BJ (cell line): Measurements from ENCODE around the gene DNAJC5. TPM values are rescaled to one million over a fixed set of nuclear protein-coding genes. Genes with fewer than 3 reads are reported as not detected.
"Not testable (repeated sequence)": the region's sequence is repeated elsewhere in the genome, so short reads cannot be mapped to it uniquely, and the experiment has no call there.

ENCODE experiments used
- CTCF ChIA-PET: fragments of 350-600 bp; formaldehyde crosslinking; extraction: SDS; loops from one replicate; lab custom pipeline; 2021; ENCODE audit warnings: antibody characterized with exemption, inconsistent platforms; lab: Yijun Ruan, JAX
- POLR2A ChIA-PET: fragments of 300-600 bp; sonication (Branson Sonifier 250); formaldehyde crosslinking; extraction: SDS; loops from one replicate; lab custom pipeline; 2021; ENCODE audit warnings: antibody characterized with exemption; lab: Charles Lee
- DNase-seq: peaks from one replicate; pipeline ENCODE4 v3.0.0-alpha.2; 2011; ENCODE audit warnings: low read depth
- H3K27me3 ChIP-seq: 2 replicates; pipeline ENCODE4 v1.6.0; 2011; ENCODE audit warnings: low read length; ENCODE audit not compliant: control insufficient read depth, insufficient read depth
- H3K36me3 ChIP-seq: 2 replicates; pipeline ENCODE4 v1.5.1; 2011; ENCODE audit warnings: low read length; ENCODE audit not compliant: control insufficient read depth, insufficient read depth
- H3K4me3 ChIP-seq: 2 replicates; pipeline ENCODE4 v1.5.1; 2011; ENCODE audit warnings: low read depth, mild to moderate bottlenecking, control low read depth, low read length
- CTCF ChIP-seq: IDR thresholded peaks from 2 replicates; pipeline ENCODE4 v1.5.1; 2011; ENCODE audit warnings: low read depth, mild to moderate bottlenecking, control low read depth, inconsistent platforms, low read length, moderate library complexity; ENCODE audit not compliant: insufficient read depth
- polyA plus RNA-seq: library from polyadenylated mRNA; depleted of rRNA; stranded (reverse); fragments of >200 nt; gene quantifications from 2 replicates; pipeline ENCODE4 v1.2.3, GENCODE V29; 2011

DNAJC5 gene
- polyA plus RNA-seq, 1 experiment = 45.6 TPM

- Histone ChIP-seq H3K4me3 (no peak overlapping the region), H3K27me3 (no peaks in the 10 kb centered on the region), H3K36me3 (peaks cover 32% of the 10 kb centered on the region)
- TF ChIP-seq CTCF = no peak
- POLR2A ChIA-PET = no interaction called here
- no peak for DNase-seq
- CTCF ChIA-PET = interaction anchor here (1.3 kb wide), 1 partner anchor 174 kb away, joined by 3 read pairs; no protein-coding TSS in a partner anchor
Measured at GRCh38 chr20:63959699-63960075, 64.8 kb downstream of the DNAJC5 start.

- DNase-seq, H3K4me3 ChIP-seq, CTCF ChIA-PET, POLR2A ChIA-PET, H3K27me3 ChIP-seq: not testable (repeated sequence)
- peaks cover 32% of the 10 kb centered on the region for H3K36me3 ChIP-seq
Measured at GRCh38 chr20:63960654-63961621, 66.0 kb downstream of the DNAJC5 start.

GRCh38 chr20:63961664-63962425 lies 66.9 kb downstream of the DNAJC5 start:
- Histone ChIP-seq H3K4me3 (no peak overlapping the region), H3K27me3 (no peaks in the 10 kb centered on the region), H3K36me3 (peaks cover 38% of the 10 kb centered on the region)
- no peak for TF ChIP-seq CTCF
- DNase-seq = no peak
- POLR2A ChIA-PET = no interaction called here
- CTCF ChIA-PET = interaction anchor here (0.7 kb wide), 1 partner anchor 19 kb away, joined by 3 read pairs; the partner anchor contains the start of gene PRPF6

- peaks cover 40% of the 10 kb centered on the region for H3K36me3 ChIP-seq
- H3K4me3 ChIP-seq = no peak overlapping the region
- ChIA-PET CTCF (no interaction called here), POLR2A (no interaction called here)
- H3K27me3 ChIP-seq = no peaks in the 10 kb centered on the region
- no peak for DNase-seq
- TF ChIP-seq CTCF = no peak
Measured at GRCh38 chr20:63962426-63963347, 67.8 kb downstream of the DNAJC5 start.

GRCh38 chr20:63963348-63963741 lies 68.4 kb downstream of the DNAJC5 start:
- no peaks in the 10 kb centered on the region for H3K27me3 ChIP-seq
- peaks cover 40% of the 10 kb centered on the region for H3K36me3 ChIP-seq
- H3K4me3 ChIP-seq = no peak overlapping the region
- ChIA-PET CTCF (interaction anchor here (1.0 kb wide), 1 partner anchor 10 kb away, joined by 3 read pairs; no protein-coding TSS in a partner anchor), POLR2A (no interaction called here)
- TF ChIP-seq CTCF = no peak
- DNase-seq = no peak
